HG02759 (cell line): ENCODE results near the gene PDGFC.

Source experiments
- ATAC-seq: cut with Tn5 transposase; IDR thresholded peaks from one replicate; pipeline ENCODE4 v1.9.1; 2021; ENCODE audit warnings: mild to moderate bottlenecking, moderate library complexity; ENCODE audit not compliant: unreplicated experiment

The PDGFC gene

DNA sequence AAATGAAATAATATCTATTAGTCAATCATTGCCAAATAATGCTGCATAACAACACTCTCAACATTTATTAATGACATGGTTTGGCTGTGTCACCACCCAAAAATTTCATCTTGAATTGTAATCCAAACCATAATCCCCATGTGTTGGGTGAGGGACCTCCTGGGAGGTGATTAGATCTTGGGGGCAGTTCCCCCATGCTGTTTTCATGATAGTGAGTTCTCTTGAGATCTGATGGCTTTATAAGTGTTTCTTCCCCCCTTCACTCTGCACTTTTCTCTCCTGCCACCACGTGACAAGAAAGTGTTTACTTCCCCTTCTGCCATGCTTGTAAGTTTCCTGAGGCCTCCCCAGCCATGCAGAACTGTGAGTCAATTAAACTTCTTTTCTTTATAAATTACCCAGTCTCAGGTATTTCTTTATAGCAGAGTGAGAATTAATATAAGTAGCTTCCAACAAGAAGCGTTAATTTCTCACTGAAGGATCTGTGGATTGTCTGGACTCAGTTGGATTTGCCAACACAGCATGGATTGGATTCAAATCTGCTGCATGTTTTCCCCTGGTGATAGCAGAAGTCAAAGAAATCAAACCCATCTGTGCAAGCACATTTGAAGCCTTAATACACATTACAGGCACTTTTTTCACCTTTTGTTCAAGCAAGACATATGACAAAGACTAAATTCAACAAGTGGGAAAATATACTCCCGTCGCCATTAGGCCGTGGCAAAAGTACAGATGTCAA lies 216.6 kb downstream of the PDGFC start:
- no peak for ATAC-seq

- no peak for ATAC-seq
Measured at GRCh38 chr4:156751486-156751885, 220.1 kb downstream of the PDGFC start.

DNA sequence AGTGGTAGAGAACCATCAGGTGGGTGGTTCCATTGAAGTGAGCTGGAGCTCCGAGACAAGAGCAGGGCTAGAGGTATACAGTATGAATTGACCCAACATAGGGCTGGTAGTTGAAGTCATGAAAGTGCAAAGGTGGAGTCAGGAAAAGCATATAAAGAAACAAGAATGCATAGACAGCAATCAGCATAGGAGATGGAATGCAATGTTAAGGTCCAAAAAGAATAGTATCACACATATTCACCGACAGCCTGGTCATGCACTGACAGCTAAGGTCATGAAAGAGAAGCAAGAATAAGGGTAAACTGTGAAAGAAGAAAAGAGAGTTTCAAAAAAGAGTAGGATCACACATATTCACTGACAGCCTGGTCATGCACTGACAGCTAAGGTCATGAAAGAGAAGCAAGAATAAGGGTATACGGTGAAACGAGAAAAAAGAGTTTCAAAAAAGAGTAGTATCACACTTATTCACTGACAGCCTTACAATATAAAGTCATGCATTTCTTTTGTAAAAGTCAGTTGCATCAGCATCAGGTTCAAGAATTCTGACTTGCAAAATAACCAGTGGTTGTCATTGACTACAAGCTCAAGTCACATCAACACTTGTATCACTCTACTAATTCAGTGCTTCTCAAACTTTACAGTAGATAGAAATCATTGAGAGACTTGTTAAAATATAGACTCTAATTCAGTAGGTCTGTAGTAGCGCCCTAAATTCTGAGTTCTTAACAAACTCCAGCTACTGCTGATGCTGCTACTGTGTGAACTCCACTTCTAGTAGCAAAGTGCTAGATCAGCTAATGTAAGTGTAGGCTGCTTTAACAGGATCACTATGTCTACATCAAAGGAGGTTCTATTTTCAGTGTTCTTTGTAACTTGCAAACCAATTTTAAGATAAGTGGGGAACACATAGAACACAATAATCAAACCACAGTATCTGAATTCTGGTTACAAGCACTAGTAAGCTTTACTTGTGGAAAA lies 221.9 kb downstream of the PDGFC start:
- ATAC-seq, result no peak

DNA sequence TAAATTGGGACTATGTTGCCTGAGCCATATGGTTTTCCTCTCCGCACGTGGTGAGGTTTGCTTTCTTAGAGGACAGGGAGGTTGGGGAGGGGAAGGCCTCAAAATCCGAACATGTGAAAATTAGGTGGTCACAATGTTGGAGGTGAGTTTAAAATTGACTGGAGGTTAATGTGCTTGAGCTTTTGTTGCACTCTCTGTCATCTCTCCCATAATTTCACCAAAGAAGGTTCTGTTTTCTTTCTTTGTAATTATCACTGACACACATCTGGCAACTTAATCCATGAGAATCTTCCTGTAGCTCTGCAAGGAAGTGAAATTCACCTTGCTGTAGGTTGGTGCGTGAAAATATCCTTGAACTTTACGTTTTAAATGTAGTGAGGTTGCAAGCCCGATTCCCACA lies 225.5 kb downstream of the PDGFC start:
- ATAC-seq, result no peak

GRCh38 chr4:156738766-156739165 lies 232.8 kb downstream of the PDGFC start:
- ATAC-seq, result no peak

DNA sequence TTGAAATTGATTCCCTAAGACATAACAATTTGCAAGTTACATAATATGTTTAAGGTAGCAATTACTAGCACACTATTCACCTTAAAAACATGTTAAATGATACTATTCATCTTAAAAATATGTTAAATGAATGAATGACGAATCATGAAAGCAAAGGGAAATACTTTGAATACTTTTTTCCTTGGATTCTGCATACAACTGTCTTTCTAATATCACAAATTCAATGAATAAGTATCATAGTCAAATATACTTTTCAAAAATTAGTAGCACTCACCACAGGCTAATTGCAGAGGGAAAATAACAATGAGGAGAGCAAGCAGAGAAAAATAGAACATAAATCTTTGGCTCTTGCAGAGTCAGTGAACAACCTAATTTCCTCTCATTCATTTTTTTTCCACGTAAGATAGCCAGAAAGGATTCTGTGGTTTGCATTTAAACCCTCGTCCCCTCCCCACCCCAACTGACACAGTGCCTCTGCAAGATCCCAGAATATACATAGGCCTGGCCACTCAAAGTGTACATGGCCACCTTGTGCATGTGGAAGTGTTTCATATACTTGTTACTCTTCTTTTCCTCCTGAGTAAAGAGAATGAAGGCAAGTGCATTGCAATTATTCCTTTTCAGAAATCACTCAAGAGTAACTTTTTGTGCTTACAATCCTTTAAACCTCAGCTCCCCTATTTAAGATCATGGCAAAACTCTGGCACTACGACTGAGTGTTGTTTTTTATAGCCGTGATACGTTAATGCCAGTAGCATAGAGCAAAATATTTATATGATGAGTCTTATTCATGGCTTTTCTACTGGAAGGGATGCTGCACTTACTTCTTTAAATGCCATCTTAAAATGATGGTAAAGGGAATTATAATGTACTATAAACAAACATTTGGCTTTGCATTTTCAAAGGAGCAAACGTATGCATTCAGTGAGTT lies 236.4 kb downstream of the PDGFC start:
- ATAC-seq, result no peak

DNA sequence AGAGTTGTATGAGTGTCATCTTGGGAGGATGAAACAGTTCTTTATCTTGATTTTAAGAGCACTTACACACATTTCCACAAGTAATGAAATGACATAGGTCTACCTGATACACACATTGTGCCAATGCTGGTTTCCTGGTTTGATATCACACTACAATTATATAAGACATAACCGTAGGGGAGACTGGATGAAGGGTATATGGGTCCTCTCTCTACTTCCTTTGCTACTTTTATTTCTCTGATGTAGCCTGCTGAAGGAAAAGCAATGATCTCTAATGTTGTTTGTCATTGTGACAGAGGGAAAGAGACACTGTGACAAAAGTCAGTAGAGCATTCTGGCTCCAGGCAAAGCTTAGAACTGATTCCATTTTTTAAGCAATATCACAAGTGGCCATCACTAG lies 238.0 kb downstream of the PDGFC start:
- ATAC-seq, result no peak

GRCh38 chr4:156732634-156733033 lies 239.0 kb downstream of the PDGFC start:
- no peak for ATAC-seq

GRCh38 chr4:156729416-156729815 lies 242.2 kb downstream of the PDGFC start:
- ATAC-seq, result no peak

DNA sequence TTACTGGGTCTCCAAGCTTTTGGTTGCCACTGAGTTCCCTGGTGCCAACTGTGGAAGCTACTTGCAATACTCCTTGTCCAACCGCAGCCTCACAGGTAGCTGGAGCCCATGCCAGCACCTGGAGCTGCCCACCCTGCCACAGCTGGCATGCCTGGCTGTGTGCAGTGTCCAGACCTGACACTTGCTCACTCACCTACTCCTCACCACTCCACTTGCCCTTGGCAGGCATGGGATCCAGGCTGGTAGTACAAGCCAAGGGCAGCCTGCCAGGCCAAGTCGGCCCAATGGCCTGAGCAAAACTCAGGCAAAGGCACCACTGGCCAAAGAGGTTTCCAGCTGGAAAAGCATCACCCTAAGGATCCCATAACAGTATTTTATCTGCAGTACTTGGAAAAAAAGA lies 246.3 kb downstream of the PDGFC start:
- no peak for ATAC-seq

- ATAC-seq, result no peak
Measured at GRCh38 chr4:156723951-156724668, 247.5 kb downstream of the PDGFC start.

GRCh38 chr4:156718226-156718625 lies 253.4 kb downstream of the PDGFC start:
- ATAC-seq, result no peak

- ATAC-seq, result no peak
Measured at GRCh38 chr4:156711193-156711590, 260.4 kb downstream of the PDGFC start.
